Esophagus muscularis mucosa (tissue), 4 donors: ENCODE data around the gene ACP4.

Experiments
- EP300 ChIP-seq: sonication (generic); formaldehyde crosslinking; IDR thresholded peaks from one replicate; pipeline ENCODE4 v1.6.1; 2017; ENCODE audit warnings: antibody characterized with exemption
- POLR2A ChIP-seq: fragments of 450-650 bp; IDR thresholded peaks from one replicate; pipeline ENCODE4 v1.6.1; 2017; ENCODE audit warnings: antibody characterized with exemption, moderate library complexity, mild to moderate bottlenecking, low read depth
- POLR2AphosphoS5 ChIP-seq, 2 donors: sonication (generic); formaldehyde crosslinking; IDR thresholded peaks; one replicate each; pipeline ENCODE4 v1.6.1; 2017; ENCODE audit warnings: antibody characterized with exemption in 2 of 2
- TF ChIP-seq, protein P1 (sequence below), 3 experiments: fragments of 200-600 bp in 2 of 3; fragments of 450-650 bp in 1 of 3; sonication (generic) in 2 of 3; IDR thresholded peaks; one replicate each; pipeline ENCODE4 v1.5.1; 2017 to 2019; ENCODE audit warnings: antibody characterized with exemption in 3 of 3, mild to moderate bottlenecking in 2 of 3, moderate library complexity in 1 of 3

DNA sequence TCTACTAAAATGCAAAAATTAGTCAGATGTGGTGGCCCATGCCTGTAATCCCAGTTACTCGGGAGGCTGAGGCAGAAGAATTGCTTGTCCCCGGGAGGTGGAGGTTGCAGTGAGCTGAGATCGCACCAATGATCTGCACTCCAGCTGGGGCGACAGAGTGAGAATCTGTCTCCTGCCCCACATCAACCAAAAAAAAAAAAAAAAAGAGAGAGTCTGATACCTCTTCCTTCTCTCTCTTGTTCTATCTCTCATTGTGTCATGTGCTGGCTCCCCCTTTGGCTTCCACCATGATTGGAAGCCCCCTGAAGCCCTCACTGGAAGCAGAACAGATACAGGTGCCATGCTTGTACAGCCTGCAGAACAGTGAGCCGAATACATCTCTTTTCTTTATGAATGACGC, 46.7 kb upstream of the ACP4 start:
- TF ChIP-seq POLR2A (no peak), EP300 (no peak), POLR2AphosphoS5 (IDR thresholded peaks at IDR 0.05) (no peak)
- TF ChIP-seq, protein P1, sequence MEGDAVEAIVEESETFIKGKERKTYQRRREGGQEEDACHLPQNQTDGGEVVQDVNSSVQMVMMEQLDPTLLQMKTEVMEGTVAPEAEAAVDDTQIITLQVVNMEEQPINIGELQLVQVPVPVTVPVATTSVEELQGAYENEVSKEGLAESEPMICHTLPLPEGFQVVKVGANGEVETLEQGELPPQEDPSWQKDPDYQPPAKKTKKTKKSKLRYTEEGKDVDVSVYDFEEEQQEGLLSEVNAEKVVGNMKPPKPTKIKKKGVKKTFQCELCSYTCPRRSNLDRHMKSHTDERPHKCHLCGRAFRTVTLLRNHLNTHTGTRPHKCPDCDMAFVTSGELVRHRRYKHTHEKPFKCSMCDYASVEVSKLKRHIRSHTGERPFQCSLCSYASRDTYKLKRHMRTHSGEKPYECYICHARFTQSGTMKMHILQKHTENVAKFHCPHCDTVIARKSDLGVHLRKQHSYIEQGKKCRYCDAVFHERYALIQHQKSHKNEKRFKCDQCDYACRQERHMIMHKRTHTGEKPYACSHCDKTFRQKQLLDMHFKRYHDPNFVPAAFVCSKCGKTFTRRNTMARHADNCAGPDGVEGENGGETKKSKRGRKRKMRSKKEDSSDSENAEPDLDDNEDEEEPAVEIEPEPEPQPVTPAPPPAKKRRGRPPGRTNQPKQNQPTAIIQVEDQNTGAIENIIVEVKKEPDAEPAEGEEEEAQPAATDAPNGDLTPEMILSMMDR (IDR thresholded peaks at IDR 0.05) = no peak
